Skeletal muscle satellite cell (primary cell): Measurements from ENCODE around the gene NCR3LG1. TPM values are rescaled to one million over a fixed set of nuclear protein-coding genes. Genes with fewer than 3 reads are reported as not detected.

Source experiments
- H3K27me3 ChIP-seq: 2 replicates; pipeline ENCODE4 v1.7.0; 2013; ENCODE audit warnings: low read length; ENCODE audit not compliant: control insufficient read depth, insufficient read depth
- H3K36me3 ChIP-seq: 2 replicates; pipeline ENCODE4 v1.7.0; 2013; ENCODE audit warnings: mild to moderate bottlenecking, control low read depth, low read length; ENCODE audit not compliant: insufficient read depth
- H3K4me1 ChIP-seq: 2 replicates; pipeline ENCODE4 v1.7.0; 2013; ENCODE audit warnings: low read length; ENCODE audit not compliant: control insufficient read depth, insufficient read depth
- H3K4me2 ChIP-seq: 2 replicates; pipeline ENCODE4 v1.7.0; 2013; ENCODE audit warnings: mild to moderate bottlenecking, low read length
- H3K4me3 ChIP-seq: 2 replicates; pipeline ENCODE4 v1.7.0; 2013; ENCODE audit warnings: low read length
- H3K9ac ChIP-seq: 2 replicates; pipeline ENCODE4 v1.7.0; 2013; ENCODE audit warnings: mild to moderate bottlenecking, low read depth, low read length, moderate library complexity
- H3K9me3 ChIP-seq: replicated peaks from 2 replicates; pipeline ENCODE4 v1.7.0; 2013; ENCODE audit warnings: mild to moderate bottlenecking, control low read depth, low read length
- total RNA-seq: library from RNA; depleted of rRNA; stranded (reverse); fragments of >200 nt; gene quantifications from 2 replicates; pipeline ENCODE4 v1.2.3, GENCODE V29; 2012; rRNA removed

Gene NCR3LG1
- total RNA-seq: 10.7 and 13.2 TPM in 2 replicates

GRCh38 chr11:17351510-17352176 is at the start of gene NCR3LG1:
TSS of gene NCR3LG1 (plus strand) at chr11:17351800. CDS start at chr11:17351970, 170 bp downstream.
- Histone ChIP-seq H3K4me2 (peak within 1 kb of the TSS; percentile 99), H3K9ac (peak within 1 kb of the TSS; percentile 75), H3K4me1 (peaks cover 19% of the 10 kb centered on the region), H3K9me3 (no peaks in the 10 kb centered on the region), H3K27me3 (no peaks in the 10 kb centered on the region), H3K4me3 (peak within 1 kb of the TSS; percentile 77), H3K36me3 (no peaks in the 10 kb centered on the region)

GRCh38 chr11:17313349-17314231 is 38.0 kb upstream of the NCR3LG1 start:
- Histone ChIP-seq H3K27me3 (no peaks in the 10 kb centered on the region), H3K36me3 (no peaks in the 10 kb centered on the region), H3K4me2 (peak overlapping the region; percentile 46), H3K9me3 (no peaks in the 10 kb centered on the region), H3K4me3 (no peak overlapping the region), H3K9ac (no peak overlapping the region), H3K4me1 (peaks cover 14% of the 10 kb centered on the region)

- no peaks in the 10 kb centered on the region for H3K36me3 ChIP-seq
- peaks cover 14% of the 10 kb centered on the region for H3K4me1 ChIP-seq
- no peaks in the 10 kb centered on the region for H3K9me3 ChIP-seq
- H3K4me3 ChIP-seq: no peak overlapping the region
- H3K27me3 ChIP-seq: no peaks in the 10 kb centered on the region
- peak overlapping the region; percentile 46 for H3K4me2 ChIP-seq
- H3K9ac ChIP-seq: no peak overlapping the region
Measured at GRCh38 chr11:17314232-17314547, 37.4 kb upstream of the NCR3LG1 start.

GRCh38 chr11:17314904-17315426 is 36.6 kb upstream of the NCR3LG1 start:
- no peak overlapping the region for H3K9ac ChIP-seq
- no peaks in the 10 kb centered on the region for H3K9me3 ChIP-seq
- H3K4me1 ChIP-seq: peaks cover 14% of the 10 kb centered on the region
- no peaks in the 10 kb centered on the region for H3K27me3 ChIP-seq
- H3K4me2 ChIP-seq: no peak overlapping the region
- no peak overlapping the region for H3K4me3 ChIP-seq
- no peaks in the 10 kb centered on the region for H3K36me3 ChIP-seq

- Histone ChIP-seq H3K4me3 (no peak overlapping the region), H3K9me3 (no peaks in the 10 kb centered on the region), H3K9ac (no peak overlapping the region), H3K4me1 (no peaks in the 10 kb centered on the region), H3K36me3 (no peaks in the 10 kb centered on the region), H3K4me2 (no peak overlapping the region), H3K27me3 (no peaks in the 10 kb centered on the region)
Measured at GRCh38 chr11:17328871-17329494, 22.6 kb upstream of the NCR3LG1 start.

- H3K4me2 ChIP-seq: no peak overlapping the region
- no peak overlapping the region for H3K9ac ChIP-seq
- no peaks in the 10 kb centered on the region for H3K4me1 ChIP-seq
- no peaks in the 10 kb centered on the region for H3K36me3 ChIP-seq
- H3K4me3 ChIP-seq: no peak overlapping the region
- no peaks in the 10 kb centered on the region for H3K9me3 ChIP-seq
- no peaks in the 10 kb centered on the region for H3K27me3 ChIP-seq
Measured at GRCh38 chr11:17331669-17332068, 19.9 kb upstream of the NCR3LG1 start.

- H3K9me3 ChIP-seq: no peaks in the 10 kb centered on the region
- no peak overlapping the region for H3K4me3 ChIP-seq
- H3K4me2 ChIP-seq: no peak overlapping the region
- H3K36me3 ChIP-seq: no peaks in the 10 kb centered on the region
- H3K4me1 ChIP-seq: no peaks in the 10 kb centered on the region
- no peak overlapping the region for H3K9ac ChIP-seq
- H3K27me3 ChIP-seq: no peaks in the 10 kb centered on the region
Measured at GRCh38 chr11:17333799-17334586, 17.6 kb upstream of the NCR3LG1 start.

GRCh38 chr11:17343257-17343656 is 8.3 kb upstream of the NCR3LG1 start:
- Histone ChIP-seq H3K36me3 (no peaks in the 10 kb centered on the region), H3K4me1 (no peaks in the 10 kb centered on the region), H3K9ac (no peak overlapping the region), H3K9me3 (no peaks in the 10 kb centered on the region), H3K4me2 (no peak overlapping the region), H3K4me3 (no peak overlapping the region), H3K27me3 (no peaks in the 10 kb centered on the region)

- Histone ChIP-seq H3K27me3 (no peaks in the 10 kb centered on the region), H3K36me3 (no peaks in the 10 kb centered on the region), H3K9ac (no peak overlapping the region), H3K4me3 (no peak overlapping the region), H3K4me2 (no peak overlapping the region), H3K9me3 (no peaks in the 10 kb centered on the region), H3K4me1 (no peaks in the 10 kb centered on the region)
Measured at GRCh38 chr11:17343907-17344306, 7.7 kb upstream of the NCR3LG1 start.

GRCh38 chr11:17347676-17348075 is 3.9 kb upstream of the NCR3LG1 start:
- Histone ChIP-seq H3K36me3 (no peaks in the 10 kb centered on the region), H3K9me3 (no peaks in the 10 kb centered on the region), H3K4me1 (peaks cover 9% of the 10 kb centered on the region), H3K9ac (no peak overlapping the region), H3K4me2 (no peak overlapping the region), H3K27me3 (no peaks in the 10 kb centered on the region), H3K4me3 (no peak overlapping the region)
